A549 (cell line): ENCODE measurements around the gene MEF2A.

Source experiments
- CTCF ChIP-seq: fragments of >200 bp; sonication (Bioruptor Twin); formaldehyde crosslinking; IDR thresholded peaks from 3 replicates; pipeline ENCODE4 v1.5.1; 2016
- ESRRA ChIP-seq: fragments of 150-350 bp; IDR thresholded peaks from 2 replicates; pipeline ENCODE4 v1.6.1; 2014; ENCODE audit warnings: mild to moderate bottlenecking, low read length, borderline replicate concordance
- POLR2A ChIP-seq: IDR thresholded peaks from 2 replicates; pipeline ENCODE4 v1.6.1; 2012; ENCODE audit warnings: mild to moderate bottlenecking, low read length
- POLR2AphosphoS2 ChIP-seq: conservative IDR thresholded peaks from 2 replicates; pipeline ENCODE4 v1.6.1; 2012; ENCODE audit warnings: low read length, improper control_type of control experiment, inconsistent platforms
- RAD21 ChIP-seq, 2 experiments: fragments of >200 bp in 1 of 2; sonication (Bioruptor Twin) in 1 of 2; formaldehyde crosslinking in 1 of 2; IDR thresholded peaks in 1 of 2; conservative IDR thresholded peaks in 1 of 2; 2 replicates in 1 of 2; 3 replicates in 1 of 2; pipeline ENCODE4 v1.6.1; 2012 to 2018; ENCODE audit warnings: inconsistent platforms in 1 of 2
- RCOR1 ChIP-seq: fragments of 150-350 bp; IDR thresholded peaks from 2 replicates; pipeline ENCODE4 v1.6.1; 2014; ENCODE audit warnings: antibody characterized with exemption, low read length, low read depth

- no peak for TF ChIP-seq RAD21 (conservative IDR thresholded peaks at IDR 0.05 in 1 of 2, IDR thresholded peaks at IDR 0.05 in 1 of 2)
- no peak for TF ChIP-seq CTCF
- no peak for TF ChIP-seq POLR2A
- no peak for TF ChIP-seq ESRRA
- no peak for TF ChIP-seq RCOR1
- no peak for TF ChIP-seq POLR2AphosphoS2
Observed at GRCh38 chr15:99745370-99746086, 179.7 kb downstream of the MEF2A start.
